Renal cortex interstitium (tissue), 11 donors: ENCODE results near the gene HSD17B8. TPM values are rescaled to one million over a fixed set of nuclear protein-coding genes. Genes with fewer than 3 reads are reported as not detected.
A peak's percentile ranks its signal among the peaks of the same experiment; 100 is the strongest.

Source experiments
- DNase-seq, 11 donors: peaks; one replicate each; pipeline ENCODE4 v3.0.0-alpha.2; 2013; ENCODE audit warnings: low read depth in 9 of 11, low spot score in 4 of 11; ENCODE audit errors: extremely low read depth in 1 of 11
- polyA plus RNA-seq, 3 donors: library from polyadenylated mRNA; unstranded; fragments of 120-200 nt; gene quantifications; one replicate each; pipeline ENCODE4 v1.2.1, GENCODE V29; 2013; ENCODE audit not compliant: insufficient read length in 3 of 3

HSD17B8 gene
- polyA plus RNA-seq, 3 donors = 24.4 to 28.5 (median 28.2) TPM

- peak; percentile 99 to 100 (median 100) for DNase-seq
Observed at GRCh38 chr6:33200219-33201146, 4.0 kb upstream of the HSD17B8 start, which contains the start of the genes RXRB and SLC39A7. RXRB (minus strand) TSS chr6:33200665; CDS start chr6:33200476, 189 bp downstream. SLC39A7 (plus strand) TSS chr6:33200867; CDS start chr6:33201246, 379 bp downstream.

GRCh38 chr6:33201147-33201545 is 3.3 kb upstream of the HSD17B8 start:
- no peak for DNase-seq

GRCh38 chr6:33201935-33202334 is 2.5 kb upstream of the HSD17B8 start:
- DNase-seq = no peak

- DNase-seq = no peak
Observed at GRCh38 chr6:33202799-33203198, 1.7 kb upstream of the HSD17B8 start.

- no peak for DNase-seq
Observed at GRCh38 chr6:33203443-33204164, 851 bp upstream of the HSD17B8 start.

GRCh38 chr6:33204165-33204414 is 365 bp upstream of the HSD17B8 start:
- DNase-seq = no peak

- DNase-seq = no peak
Observed at GRCh38 chr6:33205191-33206026, 954 bp downstream of the HSD17B8 start.

- no peak for DNase-seq
Observed at GRCh38 chr6:33206027-33206863, 1.8 kb downstream of the HSD17B8 start.

GRCh38 chr6:33206864-33207551 is 2.6 kb downstream of the HSD17B8 start:
- no peak for DNase-seq

- no peak for DNase-seq
Observed at GRCh38 chr6:33207552-33208090, 3.2 kb downstream of the HSD17B8 start.

- peak in 7 of 11 donors; percentile 58 to 84 (median 76) for DNase-seq
Observed at GRCh38 chr6:33208091-33208967, 3.9 kb downstream of the HSD17B8 start, which contains the start of gene RING1. RING1 (plus strand) TSS chr6:33208500; CDS start chr6:33208823, 323 bp downstream.

GRCh38 chr6:33209856-33210255 is 5.4 kb downstream of the HSD17B8 start:
- no peak for DNase-seq

- no peak for DNase-seq
Observed at GRCh38 chr6:33211136-33211535, 6.7 kb downstream of the HSD17B8 start.

- no peak for DNase-seq
Observed at GRCh38 chr6:33211666-33212422, 7.4 kb downstream of the HSD17B8 start.

GRCh38 chr6:33212857-33213165 is 8.4 kb downstream of the HSD17B8 start:
- no peak for DNase-seq
